ENCODE measurements around the gene MAST4.

Gene MAST4

DNA sequence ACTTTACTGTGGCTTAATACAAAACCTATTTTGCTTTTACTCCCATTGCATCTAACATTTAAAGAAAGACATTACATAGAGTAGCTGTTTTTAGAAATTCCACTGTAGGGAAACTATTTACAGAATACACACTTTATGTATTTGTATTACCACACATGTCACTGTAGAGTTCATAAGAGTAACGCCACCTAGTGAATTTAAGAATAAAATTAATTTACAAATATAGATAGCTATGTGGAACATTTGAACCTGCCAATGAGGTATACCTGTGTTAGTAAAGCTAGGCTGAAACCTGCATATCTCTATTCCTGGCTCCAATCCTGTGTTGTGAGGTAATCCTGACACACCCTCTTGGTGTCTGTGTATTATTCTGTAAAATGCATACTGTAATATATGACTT is 234.4 kb downstream of the MAST4 start:
- ChIA-PET POLR2A (ENCODE audit: low non-redundant PET) (no interaction called here), CTCF (interaction anchor here (0.6 to 4.9 kb wide), 5 partner anchors 16 to 936 kb away, joined by 3 to 27 read pairs (median 6); no protein-coding TSS in a partner anchor)
- TF ChIP-seq, protein P1, sequence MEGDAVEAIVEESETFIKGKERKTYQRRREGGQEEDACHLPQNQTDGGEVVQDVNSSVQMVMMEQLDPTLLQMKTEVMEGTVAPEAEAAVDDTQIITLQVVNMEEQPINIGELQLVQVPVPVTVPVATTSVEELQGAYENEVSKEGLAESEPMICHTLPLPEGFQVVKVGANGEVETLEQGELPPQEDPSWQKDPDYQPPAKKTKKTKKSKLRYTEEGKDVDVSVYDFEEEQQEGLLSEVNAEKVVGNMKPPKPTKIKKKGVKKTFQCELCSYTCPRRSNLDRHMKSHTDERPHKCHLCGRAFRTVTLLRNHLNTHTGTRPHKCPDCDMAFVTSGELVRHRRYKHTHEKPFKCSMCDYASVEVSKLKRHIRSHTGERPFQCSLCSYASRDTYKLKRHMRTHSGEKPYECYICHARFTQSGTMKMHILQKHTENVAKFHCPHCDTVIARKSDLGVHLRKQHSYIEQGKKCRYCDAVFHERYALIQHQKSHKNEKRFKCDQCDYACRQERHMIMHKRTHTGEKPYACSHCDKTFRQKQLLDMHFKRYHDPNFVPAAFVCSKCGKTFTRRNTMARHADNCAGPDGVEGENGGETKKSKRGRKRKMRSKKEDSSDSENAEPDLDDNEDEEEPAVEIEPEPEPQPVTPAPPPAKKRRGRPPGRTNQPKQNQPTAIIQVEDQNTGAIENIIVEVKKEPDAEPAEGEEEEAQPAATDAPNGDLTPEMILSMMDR (conservative IDR thresholded peaks at IDR 0.05; ENCODE audit: low read depth): peak; percentile 32
- no peak for DNase-seq (ENCODE audit: low spot score)
- H3K27ac ChIP-seq: no peak overlapping the region

DNA sequence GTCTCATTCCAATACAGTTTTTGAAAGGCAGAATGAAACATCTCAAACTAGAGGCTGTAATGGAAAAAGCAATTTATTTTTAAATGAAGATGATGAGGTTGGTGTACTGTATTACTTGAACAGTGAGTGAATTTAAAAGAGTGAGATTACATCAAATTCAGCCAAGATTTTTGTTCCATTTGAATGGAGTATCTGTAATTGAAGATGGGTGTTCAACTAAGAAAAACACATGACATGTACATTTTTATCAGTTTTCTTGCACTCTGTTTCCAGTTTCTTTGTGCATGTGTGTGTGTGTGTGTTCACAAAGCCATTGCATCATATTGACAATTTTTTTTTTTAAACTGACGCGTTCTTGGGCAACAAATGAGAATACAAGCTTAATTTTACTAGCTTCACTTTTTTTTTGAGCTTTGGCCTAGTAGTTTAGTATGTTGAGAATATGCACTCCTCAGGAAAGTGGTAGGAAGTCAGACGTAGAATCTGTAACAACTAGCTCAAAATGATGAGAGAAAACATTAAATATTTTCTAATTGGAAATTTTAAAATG is 243.5 kb downstream of the MAST4 start:
- H3K27ac ChIP-seq: no peak overlapping the region
- no peak for DNase-seq (ENCODE audit: low spot score)
- ChIA-PET POLR2A (ENCODE audit: low non-redundant PET) (no interaction called here), CTCF (interaction anchor here (0.5 to 1.4 kb wide), 4 partner anchors 10 to 345 kb away, joined by 3 read pairs; no protein-coding TSS in a partner anchor)
- TF ChIP-seq, protein P1 (conservative IDR thresholded peaks at IDR 0.05; ENCODE audit: low read depth): no peak

DNA sequence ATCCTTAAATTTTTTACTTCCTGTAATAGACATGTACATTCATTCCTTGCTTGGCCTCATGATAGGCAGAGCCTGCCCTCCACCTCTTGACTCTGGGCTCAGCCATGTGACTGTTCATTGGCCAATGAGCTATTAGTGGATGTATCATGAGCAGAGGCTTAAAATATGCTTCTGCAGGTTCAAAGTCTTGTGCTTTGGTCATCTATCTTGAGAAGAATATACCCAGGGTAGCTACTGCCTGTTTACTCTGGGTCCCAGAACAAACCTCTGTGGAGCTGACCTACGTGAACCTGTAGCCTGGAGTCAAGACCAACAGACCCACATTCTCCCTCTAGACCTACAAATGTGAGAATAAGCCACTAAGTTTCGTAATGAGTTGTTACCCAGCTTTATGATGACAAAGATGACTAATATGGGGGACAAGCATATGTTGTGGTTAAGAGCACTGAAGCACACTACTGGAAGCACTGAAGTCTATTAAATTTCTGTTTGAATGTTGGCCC is 244.4 kb downstream of the MAST4 start:
- ChIA-PET POLR2A (ENCODE audit: low non-redundant PET) (no interaction called here), CTCF (interaction anchor here (0.5 to 1.0 kb wide), 3 partner anchors 13 to 21 kb away, joined by 3 read pairs; no protein-coding TSS in a partner anchor)
- TF ChIP-seq, protein P1 (conservative IDR thresholded peaks at IDR 0.05; ENCODE audit: low read depth): no peak
- DNase-seq (ENCODE audit: low spot score): no peak
- H3K27ac ChIP-seq: no peak overlapping the region

DNA sequence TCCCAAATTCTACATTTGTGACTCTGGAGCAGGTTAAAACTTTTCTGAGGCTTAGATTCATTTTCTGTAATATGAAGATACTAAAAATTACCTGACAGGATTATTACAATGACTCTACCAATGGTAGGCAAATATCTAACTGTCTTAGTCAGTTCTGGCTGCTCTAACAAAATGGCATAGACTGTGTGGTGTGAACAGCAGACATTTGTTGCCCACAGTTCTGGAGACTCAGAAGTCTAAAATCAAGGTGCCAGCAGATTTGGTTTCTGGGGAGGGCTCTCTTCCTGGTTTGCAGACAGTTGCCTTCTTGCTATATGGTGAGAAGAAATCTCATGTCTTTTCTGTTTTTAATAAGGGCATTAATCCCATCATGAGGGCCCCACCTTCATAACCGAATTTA is 245.1 kb downstream of the MAST4 start:
- no peak for DNase-seq (ENCODE audit: low spot score)
- TF ChIP-seq, protein P1 (conservative IDR thresholded peaks at IDR 0.05; ENCODE audit: low read depth): no peak
- no peak overlapping the region for H3K27ac ChIP-seq
- CTCF ChIA-PET: no interaction called here
- POLR2A ChIA-PET (ENCODE audit: low non-redundant PET): no interaction called here

DNA sequence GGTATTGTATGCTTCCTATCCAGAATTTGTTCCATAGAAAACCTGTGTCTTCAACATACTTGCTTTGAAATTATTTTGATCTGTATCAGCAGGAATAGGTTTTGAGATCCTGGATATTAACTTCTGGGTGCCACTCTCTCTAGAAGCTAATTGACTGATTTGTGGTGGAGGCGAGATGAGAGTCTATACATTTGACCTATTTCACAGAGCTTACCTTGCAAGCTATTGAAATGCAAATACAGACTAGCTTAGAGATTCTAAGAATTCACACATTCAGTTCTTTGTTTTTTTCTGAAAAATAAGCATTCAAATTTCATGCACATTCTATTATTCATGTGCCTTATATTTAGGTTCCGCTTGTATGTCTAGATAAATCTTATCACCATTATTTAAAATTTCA is 246.3 kb downstream of the MAST4 start:
- no peak for DNase-seq (ENCODE audit: low spot score)
- ChIA-PET POLR2A (ENCODE audit: low non-redundant PET) (no interaction called here), CTCF (no interaction called here)
- TF ChIP-seq, protein P1 (conservative IDR thresholded peaks at IDR 0.05; ENCODE audit: low read depth): no peak
- H3K27ac ChIP-seq: no peak overlapping the region

DNA sequence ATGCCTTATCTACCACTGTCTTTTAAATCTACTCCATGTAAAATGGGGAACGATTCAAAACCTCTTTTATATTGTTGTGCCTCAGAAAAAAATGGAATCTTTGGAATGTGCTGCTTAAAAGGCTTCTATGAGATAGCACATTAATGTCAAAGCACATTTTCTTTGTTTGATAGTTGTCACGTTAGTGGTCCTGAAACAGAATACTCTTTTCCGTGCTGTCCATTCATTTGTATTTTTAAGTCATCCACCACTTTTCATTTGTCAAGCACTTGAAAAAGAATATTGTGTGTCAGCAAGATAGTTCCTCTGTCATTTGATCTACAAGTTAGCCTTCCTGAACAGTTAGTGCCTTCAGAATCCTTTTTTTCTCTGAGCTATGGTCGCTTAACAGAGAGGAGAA is 246.9 kb downstream of the MAST4 start:
- H3K27ac ChIP-seq: no peak overlapping the region
- no peak for DNase-seq (ENCODE audit: low spot score)
- TF ChIP-seq, protein P1 (conservative IDR thresholded peaks at IDR 0.05; ENCODE audit: low read depth): no peak
- ChIA-PET CTCF (no interaction called here), POLR2A (ENCODE audit: low non-redundant PET) (no interaction called here)

All from RWPE1 (cell line).